Measurements from ENCODE around the gene DCLRE1A.

DNA sequence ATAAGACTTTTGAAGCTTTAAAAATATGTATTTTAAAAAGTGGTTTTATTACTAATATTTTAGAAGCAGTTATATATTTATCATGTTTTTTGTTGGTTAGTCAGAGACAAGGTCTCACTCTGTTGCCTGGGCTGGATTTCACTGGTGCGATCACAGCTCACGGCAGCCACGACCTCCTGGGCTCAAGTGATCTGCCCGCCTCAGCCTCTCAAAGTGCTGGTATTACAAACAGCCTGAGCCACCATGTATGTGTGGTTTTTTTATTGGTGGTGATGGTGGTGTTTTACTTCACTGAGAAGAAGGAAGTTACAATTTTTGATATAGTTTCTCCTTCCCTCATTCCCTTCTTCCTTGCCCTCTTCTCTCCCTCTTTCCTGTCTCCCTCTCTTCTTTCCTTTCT, 14.0 kb upstream of the DCLRE1A start:
- TF ChIP-seq POLR2A (IDR thresholded peaks at IDR 0.05), result no peak
- TF ChIP-seq, protein P1, sequence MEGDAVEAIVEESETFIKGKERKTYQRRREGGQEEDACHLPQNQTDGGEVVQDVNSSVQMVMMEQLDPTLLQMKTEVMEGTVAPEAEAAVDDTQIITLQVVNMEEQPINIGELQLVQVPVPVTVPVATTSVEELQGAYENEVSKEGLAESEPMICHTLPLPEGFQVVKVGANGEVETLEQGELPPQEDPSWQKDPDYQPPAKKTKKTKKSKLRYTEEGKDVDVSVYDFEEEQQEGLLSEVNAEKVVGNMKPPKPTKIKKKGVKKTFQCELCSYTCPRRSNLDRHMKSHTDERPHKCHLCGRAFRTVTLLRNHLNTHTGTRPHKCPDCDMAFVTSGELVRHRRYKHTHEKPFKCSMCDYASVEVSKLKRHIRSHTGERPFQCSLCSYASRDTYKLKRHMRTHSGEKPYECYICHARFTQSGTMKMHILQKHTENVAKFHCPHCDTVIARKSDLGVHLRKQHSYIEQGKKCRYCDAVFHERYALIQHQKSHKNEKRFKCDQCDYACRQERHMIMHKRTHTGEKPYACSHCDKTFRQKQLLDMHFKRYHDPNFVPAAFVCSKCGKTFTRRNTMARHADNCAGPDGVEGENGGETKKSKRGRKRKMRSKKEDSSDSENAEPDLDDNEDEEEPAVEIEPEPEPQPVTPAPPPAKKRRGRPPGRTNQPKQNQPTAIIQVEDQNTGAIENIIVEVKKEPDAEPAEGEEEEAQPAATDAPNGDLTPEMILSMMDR (IDR thresholded peaks at IDR 0.05), result no peak

Data from esophagus squamous epithelium (tissue), 4 donors.